ENCODE data around the gene STK26.

Gene STK26

GRCh38 chrX:132058975-132059374 is 35.9 kb downstream of the STK26 start:
- Mint-ChIP-seq H3K4me1 (ENCODE audit: low read depth) (peaks cover 37% of the 10 kb centered on the region), H3K27ac (no peak overlapping the region)

GRCh38 chrX:132059973-132060540 is 37.0 kb downstream of the STK26 start:
- peaks cover 2% of the 10 kb centered on the region for H3K36me3 Mint-ChIP-seq
- peak overlapping the region; percentile 28 for H3K27ac Mint-ChIP-seq
- peaks cover 35% of the 10 kb centered on the region for H3K4me1 Mint-ChIP-seq (ENCODE audit: low read depth)
- H3K4me3 Mint-ChIP-seq: no peak overlapping the region
- no peaks in the 10 kb centered on the region for H3K27me3 Mint-ChIP-seq
- H3K9me3 Mint-ChIP-seq (ENCODE audit: low read depth): no peaks in the 10 kb centered on the region

More at GRCh38 chrX:132058975-132059374, 35.9 kb downstream of the STK26 start:
- Mint-ChIP-seq H3K36me3 (peaks cover 2% of the 10 kb centered on the region), H3K4me3 (no peak overlapping the region), H3K27me3 (no peaks in the 10 kb centered on the region), H3K9me3 (ENCODE audit: low read depth) (no peaks in the 10 kb centered on the region)

GRCh38 chrX:132063334-132063733 is 40.2 kb downstream of the STK26 start:
- no peaks in the 10 kb centered on the region for H3K9me3 Mint-ChIP-seq (ENCODE audit: low read depth)

GRCh38 chrX:132063862-132064261 is 40.8 kb downstream of the STK26 start:
- Mint-ChIP-seq H3K4me3 (no peak overlapping the region), H3K27me3 (no peaks in the 10 kb centered on the region), H3K27ac (no peak overlapping the region), H3K36me3 (peaks cover 2% of the 10 kb centered on the region), H3K4me1 (ENCODE audit: low read depth) (peaks cover 15% of the 10 kb centered on the region), H3K9me3 (ENCODE audit: low read depth) (no peaks in the 10 kb centered on the region)

More at GRCh38 chrX:132063334-132063733, 40.2 kb downstream of the STK26 start:
- no peak overlapping the region for H3K4me3 Mint-ChIP-seq
- H3K36me3 Mint-ChIP-seq: peaks cover 2% of the 10 kb centered on the region
- H3K4me1 Mint-ChIP-seq (ENCODE audit: low read depth): peaks cover 17% of the 10 kb centered on the region
- H3K27me3 Mint-ChIP-seq: no peaks in the 10 kb centered on the region
- H3K27ac Mint-ChIP-seq: no peak overlapping the region

GRCh38 chrX:132068405-132068804 is 45.3 kb downstream of the STK26 start:
- Mint-ChIP-seq H3K36me3 (no peaks in the 10 kb centered on the region), H3K27me3 (no peaks in the 10 kb centered on the region), H3K4me3 (no peak overlapping the region), H3K27ac (no peak overlapping the region), H3K9me3 (ENCODE audit: low read depth) (no peaks in the 10 kb centered on the region), H3K4me1 (ENCODE audit: low read depth) (peaks cover 2% of the 10 kb centered on the region)

GRCh38 chrX:132071254-132071653 is 48.2 kb downstream of the STK26 start:
- no peak overlapping the region for H3K27ac Mint-ChIP-seq
- H3K27me3 Mint-ChIP-seq: no peaks in the 10 kb centered on the region
- H3K9me3 Mint-ChIP-seq (ENCODE audit: low read depth): no peaks in the 10 kb centered on the region
- peaks cover 2% of the 10 kb centered on the region for H3K4me1 Mint-ChIP-seq (ENCODE audit: low read depth)
- no peaks in the 10 kb centered on the region for H3K36me3 Mint-ChIP-seq
- H3K4me3 Mint-ChIP-seq: no peak overlapping the region

GRCh38 chrX:132077414-132077813 is 54.3 kb downstream of the STK26 start:
- H3K27me3 Mint-ChIP-seq: no peaks in the 10 kb centered on the region
- H3K4me1 Mint-ChIP-seq (ENCODE audit: low read depth): no peaks in the 10 kb centered on the region
- no peaks in the 10 kb centered on the region for H3K9me3 Mint-ChIP-seq (ENCODE audit: low read depth)
- H3K27ac Mint-ChIP-seq: no peak overlapping the region
- no peak overlapping the region for H3K4me3 Mint-ChIP-seq
- no peaks in the 10 kb centered on the region for H3K36me3 Mint-ChIP-seq

GRCh38 chrX:132077912-132078311 is 54.8 kb downstream of the STK26 start:
- no peaks in the 10 kb centered on the region for H3K4me1 Mint-ChIP-seq (ENCODE audit: low read depth)

GRCh38 chrX:132085786-132086185 is 62.7 kb downstream of the STK26 start:
- no peaks in the 10 kb centered on the region for H3K36me3 Mint-ChIP-seq
- H3K9me3 Mint-ChIP-seq (ENCODE audit: low read depth): no peaks in the 10 kb centered on the region
- H3K27me3 Mint-ChIP-seq: no peaks in the 10 kb centered on the region
- no peak overlapping the region for H3K4me3 Mint-ChIP-seq
- no peaks in the 10 kb centered on the region for H3K4me1 Mint-ChIP-seq (ENCODE audit: low read depth)
- H3K27ac Mint-ChIP-seq: no peak overlapping the region

More at GRCh38 chrX:132077912-132078311, 54.8 kb downstream of the STK26 start:
- H3K4me3 Mint-ChIP-seq: no peak overlapping the region
- H3K36me3 Mint-ChIP-seq: no peaks in the 10 kb centered on the region
- no peaks in the 10 kb centered on the region for H3K27me3 Mint-ChIP-seq
- no peak overlapping the region for H3K27ac Mint-ChIP-seq
- H3K9me3 Mint-ChIP-seq (ENCODE audit: low read depth): no peaks in the 10 kb centered on the region

- Mint-ChIP-seq H3K27ac (no peak overlapping the region), H3K4me1 (ENCODE audit: low read depth) (no peaks in the 10 kb centered on the region), H3K9me3 (ENCODE audit: low read depth) (no peaks in the 10 kb centered on the region), H3K4me3 (no peak overlapping the region), H3K27me3 (no peaks in the 10 kb centered on the region), H3K36me3 (no peaks in the 10 kb centered on the region)
These were observed 63.6 kb downstream of the STK26 start for GRCh38 chrX:132086672-132087071.

- Mint-ChIP-seq H3K27me3 (no peaks in the 10 kb centered on the region), H3K9me3 (ENCODE audit: low read depth) (no peaks in the 10 kb centered on the region), H3K27ac (no peak overlapping the region), H3K36me3 (no peaks in the 10 kb centered on the region), H3K4me3 (no peak overlapping the region), H3K4me1 (ENCODE audit: low read depth) (peaks cover 1% of the 10 kb centered on the region)
These were observed 65.8 kb downstream of the STK26 start for GRCh38 chrX:132088864-132089263.

GRCh38 chrX:132090403-132091159 is 67.5 kb downstream of the STK26 start:
- Mint-ChIP-seq H3K4me3 (no peak overlapping the region), H3K4me1 (ENCODE audit: low read depth) (peaks cover 1% of the 10 kb centered on the region), H3K36me3 (no peaks in the 10 kb centered on the region), H3K27ac (no peak overlapping the region), H3K9me3 (ENCODE audit: low read depth) (no peaks in the 10 kb centered on the region), H3K27me3 (no peaks in the 10 kb centered on the region)

GRCh38 chrX:132092439-132093065 is 69.5 kb downstream of the STK26 start:
- Mint-ChIP-seq H3K36me3 (no peaks in the 10 kb centered on the region), H3K27ac (no peak overlapping the region), H3K27me3 (no peaks in the 10 kb centered on the region), H3K9me3 (ENCODE audit: low read depth) (no peaks in the 10 kb centered on the region), H3K4me3 (no peak overlapping the region), H3K4me1 (ENCODE audit: low read depth) (peaks cover 1% of the 10 kb centered on the region)

GRCh38 chrX:132093239-132093860 is 70.2 kb downstream of the STK26 start:
- H3K4me1 Mint-ChIP-seq (ENCODE audit: low read depth): peaks cover 1% of the 10 kb centered on the region
- no peak overlapping the region for H3K4me3 Mint-ChIP-seq
- no peaks in the 10 kb centered on the region for H3K9me3 Mint-ChIP-seq (ENCODE audit: low read depth)
- H3K27ac Mint-ChIP-seq: no peak overlapping the region
- no peaks in the 10 kb centered on the region for H3K36me3 Mint-ChIP-seq
- no peaks in the 10 kb centered on the region for H3K27me3 Mint-ChIP-seq

- H3K27ac Mint-ChIP-seq: no peak overlapping the region
- H3K4me3 Mint-ChIP-seq: no peak overlapping the region
- peaks cover 1% of the 10 kb centered on the region for H3K4me1 Mint-ChIP-seq (ENCODE audit: low read depth)
- no peaks in the 10 kb centered on the region for H3K36me3 Mint-ChIP-seq
- no peaks in the 10 kb centered on the region for H3K27me3 Mint-ChIP-seq
- H3K9me3 Mint-ChIP-seq (ENCODE audit: low read depth): no peaks in the 10 kb centered on the region
These were observed 71.1 kb downstream of the STK26 start for GRCh38 chrX:132094164-132094563.

Data from activated naive CD8-positive, alpha-beta T cell (primary cell).